Stimulated activated CD4-positive, alpha-beta T cell treated with anti-CD3 and anti-CD28 coated beads, Interleukin-1b, Interleukin-23, amount 100 ng/mL, for 4 hours (primary cell): ENCODE results near the gene NBL1.
A peak's percentile ranks its signal among the peaks of the same experiment; 100 is the strongest.
"Not testable (repeated sequence)": the region's sequence is repeated elsewhere in the genome, so short reads cannot be mapped to it uniquely, and the experiment has no call there.

Source experiments
- DNase-seq, 2 donors: peaks; one replicate each; pipeline ENCODE4 v3.0.0-alpha.2; 2020; ENCODE audit warnings: low read depth in 2 of 2

NBL1 gene

GRCh38 chr1:19622204-19622603, 21.9 kb upstream of the NBL1 start:
- DNase-seq = no peak

GRCh38 chr1:19623523-19623922, 20.6 kb upstream of the NBL1 start:
- DNase-seq = no peak

- DNase-seq = no peak
Observed at GRCh38 chr1:19625291-19625937, 18.7 kb upstream of the NBL1 start.

- no peak for DNase-seq
Observed at GRCh38 chr1:19628879-19629278, 15.2 kb upstream of the NBL1 start.

- no peak for DNase-seq
Observed at GRCh38 chr1:19629357-19629756, 14.8 kb upstream of the NBL1 start.

GRCh38 chr1:19630192-19630591, 13.9 kb upstream of the NBL1 start:
- not testable (repeated sequence) for DNase-seq

GRCh38 chr1:19630720-19631395, 13.3 kb upstream of the NBL1 start:
- no peak for DNase-seq

GRCh38 chr1:19632211-19632610, 11.9 kb upstream of the NBL1 start:
- no peak for DNase-seq

- no peak for DNase-seq
Observed at GRCh38 chr1:19633106-19633505, 11.0 kb upstream of the NBL1 start.

GRCh38 chr1:19635064-19635463, 9.0 kb upstream of the NBL1 start:
- DNase-seq = not testable (repeated sequence)

GRCh38 chr1:19635646-19636045, 8.5 kb upstream of the NBL1 start:
- no peak for DNase-seq

GRCh38 chr1:19636065-19636464, 8.0 kb upstream of the NBL1 start:
- no peak for DNase-seq

- not testable (repeated sequence) for DNase-seq
Observed at GRCh38 chr1:19636749-19637148, 7.4 kb upstream of the NBL1 start.

GRCh38 chr1:19637606-19638005, 6.5 kb upstream of the NBL1 start:
- no peak for DNase-seq

- DNase-seq = not testable (repeated sequence)
Observed at GRCh38 chr1:19639228-19639627, 4.9 kb upstream of the NBL1 start.

GRCh38 chr1:19639999-19640362, 4.1 kb upstream of the NBL1 start:
- DNase-seq = no peak

- no peak for DNase-seq
Observed at GRCh38 chr1:19640363-19641316, 3.5 kb upstream of the NBL1 start.

- DNase-seq = no peak
Observed at GRCh38 chr1:19643121-19643520, 990 bp upstream of the NBL1 start.

GRCh38 chr1:19644395-19644680, 227 bp downstream of the NBL1 start:
- DNase-seq = no peak

GRCh38 chr1:19644681-19645410, 735 bp downstream of the NBL1 start:
- DNase-seq = peak in 1 of 2 donors; percentile 36

- DNase-seq = no peak
Observed at GRCh38 chr1:19645411-19646251, 1.5 kb downstream of the NBL1 start.
